Peyer's patch (tissue), 4 donors: ENCODE measurements around the gene TCF7L2. TPM values are rescaled to one million over a fixed set of nuclear protein-coding genes. Genes with fewer than 3 reads are reported as not detected.
"Not testable (repeated sequence)": the region's sequence is repeated elsewhere in the genome, so short reads cannot be mapped to it uniquely, and the experiment has no call there.

Source experiments
- DNase-seq, 3 donors: peaks; one replicate each; pipeline ENCODE4 v3.0.0-alpha.2; 2017 to 2019
- H3K27ac ChIP-seq, 4 donors: fragments of 200-600 bp; sonication (generic); one replicate each; pipeline ENCODE4 v1.5.1; 2016 to 2019
- H3K27me3 ChIP-seq, 2 donors: fragments of 200-600 bp; sonication (generic); one replicate each; pipeline ENCODE4 v1.5.1; 2019
- H3K36me3 ChIP-seq, 3 donors: fragments of 200-600 bp; sonication (generic); one replicate each; pipeline ENCODE4 v1.5.1; 2016 to 2019
- H3K4me1 ChIP-seq, 4 donors: fragments of 200-600 bp; sonication (generic); one replicate each; pipeline ENCODE4 v1.5.1; 2016 to 2019
- H3K4me3 ChIP-seq, 4 donors: fragments of 200-600 bp; sonication (generic); 1 replicate in 3 of 4; 2 replicates in 1 of 4; pipeline ENCODE4 v1.5.1; 2016 to 2019; ENCODE audit warnings: mild to moderate bottlenecking in 1 of 4
- H3K9me3 ChIP-seq, 4 donors: fragments of 200-600 bp; sonication (generic); one replicate each; pipeline ENCODE4 v1.5.1; 2016 to 2019; ENCODE audit warnings: mild to moderate bottlenecking in 1 of 4
- POLR2A ChIP-seq, 2 donors: fragments of 450-650 bp; IDR thresholded peaks; one replicate each; pipeline ENCODE4 v1.5.1; 2017; ENCODE audit warnings: antibody characterized with exemption in 2 of 2, mild to moderate bottlenecking in 2 of 2, moderate library complexity in 2 of 2
- total RNA-seq, 4 donors: library from RNA; depleted of rRNA; stranded (reverse); fragments of >200 nt; gene quantifications; one replicate each; pipeline ENCODE4 v1.1.0, GENCODE V29; 2016
- TF ChIP-seq, protein P1 (sequence below), 6 experiments: fragments of 450-650 bp in 4 of 6; fragments of 200-600 bp in 2 of 6; sonication (generic) in 1 of 6; IDR thresholded peaks; one replicate each; pipeline ENCODE4 v1.5.1; 2017 to 2019; ENCODE audit warnings: antibody characterized with exemption in 6 of 6, mild to moderate bottlenecking in 3 of 6, moderate library complexity in 1 of 6

Gene TCF7L2
- total RNA-seq, 4 donors from 2014 or later, result 72.3 to 148 (median 93.0) TPM

DNA sequence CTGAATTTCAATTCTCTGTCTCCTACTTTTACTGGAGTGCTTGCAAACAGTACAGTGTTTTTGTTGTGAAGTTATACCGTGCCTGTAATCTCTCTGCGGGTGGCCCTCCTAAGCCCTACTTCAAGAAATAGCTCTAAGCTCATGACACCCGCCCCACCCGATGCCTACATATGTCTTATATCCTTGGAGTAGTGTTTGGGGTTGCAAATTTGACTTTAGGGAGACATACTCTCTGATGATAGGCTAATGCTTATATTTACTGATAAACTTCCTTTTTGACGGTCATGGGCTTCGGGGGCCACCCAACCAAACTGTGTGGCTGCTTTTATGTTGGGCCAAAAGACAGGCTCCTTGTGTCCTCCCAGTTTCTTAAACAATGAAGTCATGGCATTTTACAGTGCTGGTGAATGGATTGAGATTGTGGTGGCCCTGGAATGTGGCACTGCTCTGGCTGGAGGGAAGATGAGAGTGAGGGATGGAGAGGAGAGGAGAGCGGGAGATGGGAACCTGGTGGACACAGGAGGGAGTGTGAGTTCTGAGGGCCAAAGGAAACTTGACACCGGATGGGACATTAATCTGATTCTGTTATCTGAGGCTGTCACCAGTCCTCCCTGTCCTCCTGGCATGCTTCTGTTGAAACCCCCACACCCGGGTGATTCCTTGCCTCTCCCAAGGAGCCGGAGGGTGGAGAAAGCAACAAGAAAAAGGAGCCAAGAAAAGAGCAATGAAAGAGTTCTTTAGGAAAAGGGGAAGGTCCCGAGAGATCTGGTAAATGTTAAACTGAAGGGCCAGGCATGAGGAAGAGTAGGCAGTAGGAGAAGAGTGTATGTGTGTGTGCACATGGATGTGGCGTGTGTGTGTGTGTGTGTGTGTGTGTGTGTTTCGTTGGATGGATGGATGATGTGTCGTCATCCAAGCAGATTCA lies 113.3 kb downstream of the TCF7L2 start:
- H3K36me3 ChIP-seq, result peaks cover 0 to under 1% (median 0%) of the 10 kb centered on the region in 3 donors
- no peak for DNase-seq
- no peaks in the 10 kb centered on the region for H3K27me3 ChIP-seq
- H3K9me3 ChIP-seq, result no peaks in the 10 kb centered on the region
- no peak overlapping the region for H3K27ac ChIP-seq
- no peak overlapping the region for H3K4me3 ChIP-seq
- TF ChIP-seq POLR2A (IDR thresholded peaks at IDR 0.05), result no peak
- TF ChIP-seq, protein P1, sequence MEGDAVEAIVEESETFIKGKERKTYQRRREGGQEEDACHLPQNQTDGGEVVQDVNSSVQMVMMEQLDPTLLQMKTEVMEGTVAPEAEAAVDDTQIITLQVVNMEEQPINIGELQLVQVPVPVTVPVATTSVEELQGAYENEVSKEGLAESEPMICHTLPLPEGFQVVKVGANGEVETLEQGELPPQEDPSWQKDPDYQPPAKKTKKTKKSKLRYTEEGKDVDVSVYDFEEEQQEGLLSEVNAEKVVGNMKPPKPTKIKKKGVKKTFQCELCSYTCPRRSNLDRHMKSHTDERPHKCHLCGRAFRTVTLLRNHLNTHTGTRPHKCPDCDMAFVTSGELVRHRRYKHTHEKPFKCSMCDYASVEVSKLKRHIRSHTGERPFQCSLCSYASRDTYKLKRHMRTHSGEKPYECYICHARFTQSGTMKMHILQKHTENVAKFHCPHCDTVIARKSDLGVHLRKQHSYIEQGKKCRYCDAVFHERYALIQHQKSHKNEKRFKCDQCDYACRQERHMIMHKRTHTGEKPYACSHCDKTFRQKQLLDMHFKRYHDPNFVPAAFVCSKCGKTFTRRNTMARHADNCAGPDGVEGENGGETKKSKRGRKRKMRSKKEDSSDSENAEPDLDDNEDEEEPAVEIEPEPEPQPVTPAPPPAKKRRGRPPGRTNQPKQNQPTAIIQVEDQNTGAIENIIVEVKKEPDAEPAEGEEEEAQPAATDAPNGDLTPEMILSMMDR (IDR thresholded peaks at IDR 0.05), result no peak
- H3K4me1 ChIP-seq, result peaks cover 0 to 50% (median 8%) of the 10 kb centered on the region in 4 donors

DNA sequence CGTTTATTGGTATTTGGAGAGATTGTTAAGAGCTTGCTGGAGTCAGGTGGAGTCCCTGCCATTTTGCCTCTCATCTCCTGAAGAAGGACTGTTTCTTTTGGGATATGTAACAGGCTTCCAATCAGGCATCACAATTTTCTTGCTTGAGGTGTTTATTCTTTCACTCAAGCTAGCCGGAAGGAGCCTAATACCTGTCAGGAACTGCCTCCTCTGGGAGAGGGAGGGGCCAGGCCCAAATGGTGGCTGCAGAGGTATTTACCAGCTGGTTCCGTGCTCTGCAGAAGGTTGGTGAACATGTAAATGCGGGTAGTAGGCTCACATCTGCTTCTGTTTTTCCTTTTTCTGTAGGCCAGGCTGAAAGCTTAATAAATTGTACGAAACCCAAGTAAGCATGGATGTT lies 114.0 kb downstream of the TCF7L2 start:
- H3K27me3 ChIP-seq, result no peaks in the 10 kb centered on the region
- H3K4me3 ChIP-seq, result no peak overlapping the region
- peaks cover 0 to 8% (median 0%) of the 10 kb centered on the region in 3 donors for H3K36me3 ChIP-seq
- H3K9me3 ChIP-seq, result no peaks in the 10 kb centered on the region
- DNase-seq, result no peak
- TF ChIP-seq POLR2A (IDR thresholded peaks at IDR 0.05), result no peak
- TF ChIP-seq, protein P1 (IDR thresholded peaks at IDR 0.05), result no peak
- H3K4me1 ChIP-seq, result peaks cover 0 to 43% (median 5%) of the 10 kb centered on the region in 4 donors
- H3K27ac ChIP-seq, result no peak overlapping the region

DNA sequence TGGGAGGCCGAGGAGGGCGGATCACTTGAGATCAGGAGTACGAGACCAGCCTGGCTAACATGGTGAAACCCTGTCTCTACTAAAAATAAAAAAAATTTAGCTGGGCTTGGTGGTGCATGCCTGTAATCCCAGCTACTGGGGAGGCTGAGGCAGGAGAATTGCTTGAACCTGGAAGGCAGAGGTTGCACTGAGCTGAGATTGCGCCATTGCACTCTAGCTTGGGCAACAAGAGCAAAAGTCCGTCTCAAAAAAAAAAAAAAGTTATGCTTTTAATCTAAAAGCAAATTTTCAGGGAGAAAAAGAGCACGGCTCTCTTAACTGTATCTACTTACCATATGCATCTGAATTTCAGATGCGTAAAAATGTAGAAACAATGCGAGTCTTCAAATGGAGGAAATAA lies 116.1 kb downstream of the TCF7L2 start:
- Histone ChIP-seq H3K36me3 (peaks cover 0 to 13% (median 0%) of the 10 kb centered on the region in 3 donors), H3K4me1 (peaks cover 0 to 32% (median 2%) of the 10 kb centered on the region in 4 donors)
- not testable (repeated sequence) for H3K27ac ChIP-seq, DNase-seq, H3K4me3 ChIP-seq, H3K27me3 ChIP-seq, H3K9me3 ChIP-seq

- Histone ChIP-seq H3K27me3 (no peaks in the 10 kb centered on the region), H3K36me3 (peaks cover 0 to 13% (median 0%) of the 10 kb centered on the region in 3 donors), H3K9me3 (no peaks in the 10 kb centered on the region), H3K4me3 (no peak overlapping the region), H3K4me1 (peaks cover 0 to 32% (median 2%) of the 10 kb centered on the region in 4 donors), H3K27ac (no peak overlapping the region)
- TF ChIP-seq, protein P1 (IDR thresholded peaks at IDR 0.05), result no peak
- TF ChIP-seq POLR2A (IDR thresholded peaks at IDR 0.05), result no peak
- no peak for DNase-seq
Observed at GRCh38 chr10:113066561-113067312, 116.7 kb downstream of the TCF7L2 start.

DNA sequence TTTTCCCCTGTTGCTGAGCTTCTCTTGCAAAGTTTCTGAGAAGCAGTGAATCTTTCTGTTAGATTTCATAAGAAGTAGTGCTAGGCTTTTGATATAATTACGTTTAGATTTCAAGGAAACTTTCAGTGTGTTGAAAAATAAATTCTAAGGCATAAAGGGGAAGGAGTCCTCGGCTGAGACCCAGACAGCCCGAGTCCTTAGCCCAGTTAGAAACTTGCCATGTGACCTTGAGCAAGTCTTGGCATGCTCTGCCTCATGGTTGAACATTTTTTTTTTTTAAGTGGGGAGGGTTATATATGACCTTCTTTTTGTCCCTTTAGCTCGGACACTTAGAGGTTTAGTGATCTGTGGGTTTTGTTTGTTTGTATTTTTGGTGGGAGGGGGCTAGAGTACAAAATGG lies 117.5 kb downstream of the TCF7L2 start:
- no peaks in the 10 kb centered on the region for H3K9me3 ChIP-seq
- TF ChIP-seq POLR2A (IDR thresholded peaks at IDR 0.05), result no peak
- TF ChIP-seq, protein P1 (IDR thresholded peaks at IDR 0.05), result no peak
- no peak overlapping the region for H3K4me3 ChIP-seq
- H3K4me1 ChIP-seq, result peaks cover 0 to 31% (median 2%) of the 10 kb centered on the region in 4 donors
- no peak for DNase-seq
- peaks cover 0 to 13% (median 0%) of the 10 kb centered on the region in 3 donors for H3K36me3 ChIP-seq
- H3K27me3 ChIP-seq, result no peaks in the 10 kb centered on the region
- no peak overlapping the region for H3K27ac ChIP-seq
